GM19324 (cell line): ENCODE results near the gene ZNF816.
"Not testable (repeated sequence)": the region's sequence is repeated elsewhere in the genome, so short reads cannot be mapped to it uniquely, and the experiment has no call there.

ENCODE experiments used
- ATAC-seq: cut with Tn5 transposase; IDR thresholded peaks from one replicate; pipeline ENCODE4 v1.9.1; 2021; ENCODE audit warnings: mild to moderate bottlenecking, moderate library complexity; ENCODE audit not compliant: unreplicated experiment, low FRiP score

ZNF816 gene

GRCh38 chr19:52961981-52962380 is 700 bp downstream of the ZNF816 start:
- no peak for ATAC-seq

- ATAC-seq, result no peak
These were observed 2.9 kb downstream of the ZNF816 start for GRCh38 chr19:52959613-52960295.

- ATAC-seq, result no peak
These were observed 5.1 kb downstream of the ZNF816 start for GRCh38 chr19:52957591-52957990.

- ATAC-seq, result no peak
These were observed 5.8 kb downstream of the ZNF816 start for GRCh38 chr19:52956917-52957316.

GRCh38 chr19:52949422-52949821 is 13.3 kb downstream of the ZNF816 start:
- no peak for ATAC-seq

GRCh38 chr19:52948025-52948770 is 14.5 kb downstream of the ZNF816 start:
- no peak for ATAC-seq

- ATAC-seq, result no peak
These were observed 16.1 kb downstream of the ZNF816 start for GRCh38 chr19:52946322-52947310.

GRCh38 chr19:52945652-52946321 is 16.9 kb downstream of the ZNF816 start:
- no peak for ATAC-seq

- ATAC-seq, result not testable (repeated sequence)
These were observed 17.8 kb downstream of the ZNF816 start for GRCh38 chr19:52944703-52945493.

GRCh38 chr19:52943884-52944643 is 18.6 kb downstream of the ZNF816 start:
- no peak for ATAC-seq

- ATAC-seq, result no peak
These were observed 19.4 kb downstream of the ZNF816 start for GRCh38 chr19:52943134-52943883.

- ATAC-seq, result peak; percentile 92
These were observed 20.1 kb downstream of the ZNF816 start for GRCh38 chr19:52942386-52943133.

- ATAC-seq, result peak; percentile 16
These were observed 20.7 kb downstream of the ZNF816 start for GRCh38 chr19:52941941-52942385.

GRCh38 chr19:52941523-52941922 is 21.2 kb downstream of the ZNF816 start:
- ATAC-seq, result not testable (repeated sequence)

- ATAC-seq, result not testable (repeated sequence)
These were observed 21.8 kb downstream of the ZNF816 start for GRCh38 chr19:52940905-52941304.

- ATAC-seq, result no peak
These were observed 23.9 kb downstream of the ZNF816 start for GRCh38 chr19:52938761-52939160.

- ATAC-seq, result no peak
These were observed 25.7 kb downstream of the ZNF816 start for GRCh38 chr19:52936954-52937325.
